Suprapubic skin (tissue), 4 donors: ENCODE results near the gene TEDC2.

Experiments used
- EP300 ChIP-seq: sonication (generic); formaldehyde crosslinking; IDR thresholded peaks from one replicate; pipeline ENCODE4 v1.6.1; 2017; ENCODE audit warnings: antibody characterized with exemption
- POLR2A ChIP-seq, 2 donors: fragments of 450-650 bp; IDR thresholded peaks; one replicate each; pipeline ENCODE4 v1.6.1; 2017; ENCODE audit warnings: antibody characterized with exemption in 2 of 2, mild to moderate bottlenecking in 2 of 2, moderate library complexity in 2 of 2
- POLR2AphosphoS5 ChIP-seq, 3 donors: sonication (generic); formaldehyde crosslinking; IDR thresholded peaks; one replicate each; pipeline ENCODE4 v1.6.1; 2017; ENCODE audit warnings: antibody characterized with exemption in 3 of 3
- TF ChIP-seq, protein P1 (sequence below), 2 donors: fragments of 200-600 bp in 1 of 2; fragments of 450-650 bp in 1 of 2; sonication (generic) in 1 of 2; IDR thresholded peaks; one replicate each; pipeline ENCODE4 v1.5.1; 2016 to 2019; ENCODE audit warnings: antibody characterized with exemption in 2 of 2, mild to moderate bottlenecking in 1 of 2, moderate library complexity in 1 of 2

GRCh38 chr16:2425825-2426430 lies 34.0 kb upstream of the TEDC2 start:
- no peak for TF ChIP-seq POLR2A (IDR thresholded peaks at IDR 0.05)
- TF ChIP-seq, protein P1, sequence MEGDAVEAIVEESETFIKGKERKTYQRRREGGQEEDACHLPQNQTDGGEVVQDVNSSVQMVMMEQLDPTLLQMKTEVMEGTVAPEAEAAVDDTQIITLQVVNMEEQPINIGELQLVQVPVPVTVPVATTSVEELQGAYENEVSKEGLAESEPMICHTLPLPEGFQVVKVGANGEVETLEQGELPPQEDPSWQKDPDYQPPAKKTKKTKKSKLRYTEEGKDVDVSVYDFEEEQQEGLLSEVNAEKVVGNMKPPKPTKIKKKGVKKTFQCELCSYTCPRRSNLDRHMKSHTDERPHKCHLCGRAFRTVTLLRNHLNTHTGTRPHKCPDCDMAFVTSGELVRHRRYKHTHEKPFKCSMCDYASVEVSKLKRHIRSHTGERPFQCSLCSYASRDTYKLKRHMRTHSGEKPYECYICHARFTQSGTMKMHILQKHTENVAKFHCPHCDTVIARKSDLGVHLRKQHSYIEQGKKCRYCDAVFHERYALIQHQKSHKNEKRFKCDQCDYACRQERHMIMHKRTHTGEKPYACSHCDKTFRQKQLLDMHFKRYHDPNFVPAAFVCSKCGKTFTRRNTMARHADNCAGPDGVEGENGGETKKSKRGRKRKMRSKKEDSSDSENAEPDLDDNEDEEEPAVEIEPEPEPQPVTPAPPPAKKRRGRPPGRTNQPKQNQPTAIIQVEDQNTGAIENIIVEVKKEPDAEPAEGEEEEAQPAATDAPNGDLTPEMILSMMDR (IDR thresholded peaks at IDR 0.05) = no peak
- no peak for TF ChIP-seq POLR2AphosphoS5 (IDR thresholded peaks at IDR 0.05)
- TF ChIP-seq EP300 = no peak
